Measurements from ENCODE around the gene DPP4. TPM values are rescaled to one million over a fixed set of nuclear protein-coding genes. Genes with fewer than 3 reads are reported as not detected.

DPP4 gene
- total and polyA plus RNA-seq, 2 experiments from 2014 or later = 149 to 218 TPM

DNA sequence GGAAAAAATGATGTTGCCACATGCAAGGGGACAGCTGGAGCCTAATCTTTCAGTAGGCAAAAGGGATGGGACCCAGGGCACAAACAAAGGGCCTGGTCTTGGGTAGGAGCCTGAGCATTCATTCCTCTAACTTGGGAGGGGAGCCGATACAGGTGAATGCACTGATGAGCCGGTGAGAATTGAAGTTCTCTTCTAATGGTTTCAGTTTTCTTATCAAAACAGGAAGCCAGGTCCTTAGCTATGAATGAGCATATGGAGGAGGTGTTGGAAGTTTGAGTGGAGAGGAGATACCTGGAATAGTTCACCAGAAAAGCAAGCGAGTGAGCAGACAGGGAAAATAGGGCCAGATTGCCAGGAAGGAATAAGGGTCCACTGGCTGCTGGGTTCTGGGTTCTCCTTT is 10.1 kb downstream of the DPP4 start:
- H3K4me1 ChIP-seq (ENCODE audit: insufficient read depth) = peaks cover 27% of the 10 kb centered on the region
- no peak overlapping the region for H3K4me2 ChIP-seq
- 91% methylated on average over 3 of the region's 3 CpGs for WGBS (ENCODE audit: low lambda C conversion rate, missing lambda C conversion rate)
- H3K4me3 ChIP-seq = no peak overlapping the region
- no peaks in the 10 kb centered on the region for H3K27me3 ChIP-seq
- no peaks in the 10 kb centered on the region for H3K36me3 ChIP-seq (replicated peaks; ENCODE audit: insufficient read depth, low read depth)
- peaks cover 81% of the 10 kb centered on the region for H3K79me2 ChIP-seq
- no peaks in the 10 kb centered on the region for H4K20me1 ChIP-seq (ENCODE audit: insufficient read depth, poor library complexity, severe bottlenecking)
- TF ChIP-seq EZH2 (IDR thresholded peaks at IDR 0.05; ENCODE audit: borderline replicate concordance) = no peak
- TF ChIP-seq, protein P1, sequence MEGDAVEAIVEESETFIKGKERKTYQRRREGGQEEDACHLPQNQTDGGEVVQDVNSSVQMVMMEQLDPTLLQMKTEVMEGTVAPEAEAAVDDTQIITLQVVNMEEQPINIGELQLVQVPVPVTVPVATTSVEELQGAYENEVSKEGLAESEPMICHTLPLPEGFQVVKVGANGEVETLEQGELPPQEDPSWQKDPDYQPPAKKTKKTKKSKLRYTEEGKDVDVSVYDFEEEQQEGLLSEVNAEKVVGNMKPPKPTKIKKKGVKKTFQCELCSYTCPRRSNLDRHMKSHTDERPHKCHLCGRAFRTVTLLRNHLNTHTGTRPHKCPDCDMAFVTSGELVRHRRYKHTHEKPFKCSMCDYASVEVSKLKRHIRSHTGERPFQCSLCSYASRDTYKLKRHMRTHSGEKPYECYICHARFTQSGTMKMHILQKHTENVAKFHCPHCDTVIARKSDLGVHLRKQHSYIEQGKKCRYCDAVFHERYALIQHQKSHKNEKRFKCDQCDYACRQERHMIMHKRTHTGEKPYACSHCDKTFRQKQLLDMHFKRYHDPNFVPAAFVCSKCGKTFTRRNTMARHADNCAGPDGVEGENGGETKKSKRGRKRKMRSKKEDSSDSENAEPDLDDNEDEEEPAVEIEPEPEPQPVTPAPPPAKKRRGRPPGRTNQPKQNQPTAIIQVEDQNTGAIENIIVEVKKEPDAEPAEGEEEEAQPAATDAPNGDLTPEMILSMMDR (IDR thresholded peaks at IDR 0.05; ENCODE audit: poor library complexity) = no peak
- no peak for TF ChIP-seq EZH2phosphoT487 (IDR thresholded peaks at IDR 0.05; ENCODE audit: low read depth, severe bottlenecking, unreplicated experiment)
- no peak overlapping the region for H2AFZ ChIP-seq
- H3K9me2 ChIP-seq (replicated peaks; ENCODE audit: insufficient read depth) = no peaks in the 10 kb centered on the region
- H3K27ac ChIP-seq = no peak overlapping the region
- no peak for DNase-seq (ENCODE audit: low spot score)
- no peaks in the 10 kb centered on the region for H3K9me3 ChIP-seq (ENCODE audit: low read depth)

DNA sequence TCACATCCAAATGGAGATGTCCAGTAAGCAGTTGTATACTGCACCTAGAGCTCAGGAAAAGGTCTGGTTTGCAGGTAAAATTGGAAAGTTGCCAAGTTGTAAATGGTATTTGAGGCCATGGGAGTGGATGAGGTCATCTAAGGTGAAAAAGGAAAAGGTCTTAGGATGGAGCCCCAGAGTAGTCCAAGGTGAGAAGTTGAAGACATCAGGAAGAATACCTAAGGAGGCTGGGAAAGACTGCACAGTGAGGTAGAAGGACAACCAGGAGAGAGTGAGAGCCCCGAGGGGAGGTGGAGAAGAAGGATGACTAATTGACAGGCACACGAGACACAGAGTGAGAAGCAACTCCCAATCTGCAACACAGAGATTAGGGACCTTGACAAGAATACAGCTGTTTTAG is 10.7 kb downstream of the DPP4 start:
- Histone ChIP-seq H4K20me1 (ENCODE audit: insufficient read depth, poor library complexity, severe bottlenecking) (no peaks in the 10 kb centered on the region), H2AFZ (no peak overlapping the region), H3K9me3 (ENCODE audit: low read depth) (no peaks in the 10 kb centered on the region), H3K27ac (no peak overlapping the region), H3K79me2 (peaks cover 81% of the 10 kb centered on the region), H3K36me3 (replicated peaks; ENCODE audit: insufficient read depth, low read depth) (no peaks in the 10 kb centered on the region), H3K4me1 (ENCODE audit: insufficient read depth) (peaks cover 21% of the 10 kb centered on the region), H3K27me3 (no peaks in the 10 kb centered on the region), H3K4me2 (no peak overlapping the region), H3K9me2 (replicated peaks; ENCODE audit: insufficient read depth) (no peaks in the 10 kb centered on the region), H3K4me3 (no peak overlapping the region)
- no peak for TF ChIP-seq EZH2phosphoT487 (IDR thresholded peaks at IDR 0.05; ENCODE audit: low read depth, severe bottlenecking, unreplicated experiment)
- TF ChIP-seq, protein P1 (IDR thresholded peaks at IDR 0.05; ENCODE audit: poor library complexity) = no peak
- no peak for TF ChIP-seq EZH2 (IDR thresholded peaks at IDR 0.05; ENCODE audit: borderline replicate concordance)
- no peak for DNase-seq (ENCODE audit: low spot score)
- WGBS (ENCODE audit: low lambda C conversion rate, missing lambda C conversion rate) = 66% methylated on average over 2 of the region's 2 CpGs

DNA sequence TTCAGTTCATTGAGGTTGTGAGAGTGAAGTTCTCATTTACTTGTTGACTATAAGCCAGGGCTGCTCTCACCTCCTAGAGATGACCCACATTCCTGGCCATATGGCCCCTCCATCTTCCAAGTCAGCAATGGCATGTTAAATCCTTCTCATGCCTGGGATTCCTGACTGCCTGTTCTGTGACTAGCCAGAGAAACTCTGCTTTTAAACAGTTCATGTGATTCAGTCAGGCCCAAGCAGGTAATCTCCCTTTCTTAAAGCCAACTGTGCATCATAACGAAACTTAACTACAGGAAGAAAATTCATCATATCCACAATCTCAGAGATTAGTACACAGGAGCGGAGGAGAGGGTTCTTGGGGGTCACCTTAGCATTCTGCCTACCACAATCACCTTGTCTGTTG is 11.5 kb downstream of the DPP4 start:
- Histone ChIP-seq H3K27ac (peak overlapping the region; percentile 27), H3K4me1 (ENCODE audit: insufficient read depth) (peaks cover 14% of the 10 kb centered on the region), H3K9me3 (ENCODE audit: low read depth) (peaks cover 4% of the 10 kb centered on the region), H3K27me3 (no peaks in the 10 kb centered on the region), H3K4me2 (no peak overlapping the region), H3K4me3 (no peak overlapping the region), H3K79me2 (peaks cover 81% of the 10 kb centered on the region), H3K9me2 (replicated peaks; ENCODE audit: insufficient read depth) (no peaks in the 10 kb centered on the region), H4K20me1 (ENCODE audit: insufficient read depth, poor library complexity, severe bottlenecking) (no peaks in the 10 kb centered on the region), H3K36me3 (replicated peaks; ENCODE audit: insufficient read depth, low read depth) (no peaks in the 10 kb centered on the region), H2AFZ (no peak overlapping the region)
- 89% methylated on average over 2 of the region's 2 CpGs for WGBS (ENCODE audit: low lambda C conversion rate, missing lambda C conversion rate)
- DNase-seq (ENCODE audit: low spot score) = no peak
- TF ChIP-seq, protein P1 (IDR thresholded peaks at IDR 0.05; ENCODE audit: poor library complexity) = no peak
- TF ChIP-seq EZH2phosphoT487 (IDR thresholded peaks at IDR 0.05; ENCODE audit: low read depth, severe bottlenecking, unreplicated experiment) (no peak), EZH2 (IDR thresholded peaks at IDR 0.05; ENCODE audit: borderline replicate concordance) (no peak)

DNA sequence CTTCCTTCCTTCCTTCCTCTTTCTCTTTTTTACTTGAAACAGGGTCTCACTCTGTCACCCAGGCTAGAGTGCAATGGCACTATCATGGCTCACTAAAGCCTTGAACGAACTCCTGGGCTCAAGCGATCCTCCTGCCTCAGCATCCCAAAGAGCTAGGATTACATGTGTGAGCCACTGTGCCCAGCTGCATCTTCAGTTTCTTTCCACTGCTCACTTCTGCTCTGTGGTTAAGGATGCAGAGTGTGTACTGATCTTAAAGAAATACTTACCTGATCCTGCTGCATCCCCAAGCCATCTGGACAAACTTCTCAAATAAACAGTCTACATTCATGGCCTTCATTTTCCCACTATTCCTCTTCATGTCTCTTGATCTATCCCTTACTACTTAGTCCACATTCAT is 13.0 kb downstream of the DPP4 start:
- H3K4me3 ChIP-seq = no peak overlapping the region
- TF ChIP-seq, protein P1 (IDR thresholded peaks at IDR 0.05; ENCODE audit: poor library complexity) = no peak
- TF ChIP-seq EZH2phosphoT487 (IDR thresholded peaks at IDR 0.05; ENCODE audit: low read depth, severe bottlenecking, unreplicated experiment) = no peak
- no peak for TF ChIP-seq EZH2 (IDR thresholded peaks at IDR 0.05; ENCODE audit: borderline replicate concordance)
- H3K9me3 ChIP-seq (ENCODE audit: low read depth) = peaks cover 9% of the 10 kb centered on the region
- H3K36me3 ChIP-seq (replicated peaks; ENCODE audit: insufficient read depth, low read depth) = no peaks in the 10 kb centered on the region
- H3K27ac ChIP-seq = no peak overlapping the region
- peaks cover 81% of the 10 kb centered on the region for H3K79me2 ChIP-seq
- H3K9me2 ChIP-seq (replicated peaks; ENCODE audit: insufficient read depth) = no peaks in the 10 kb centered on the region
- H4K20me1 ChIP-seq (ENCODE audit: insufficient read depth, poor library complexity, severe bottlenecking) = no peaks in the 10 kb centered on the region
- no peaks in the 10 kb centered on the region for H3K27me3 ChIP-seq
- no peak overlapping the region for H2AFZ ChIP-seq
- no peak overlapping the region for H3K4me2 ChIP-seq
- no peak for DNase-seq (ENCODE audit: low spot score)
- H3K4me1 ChIP-seq (ENCODE audit: insufficient read depth) = peaks cover under 1% of the 10 kb centered on the region
- WGBS (ENCODE audit: low lambda C conversion rate, missing lambda C conversion rate) = 96% methylated on average over 2 of the region's 2 CpGs
